ENCODE results near the gene APP. TPM values are rescaled to one million over a fixed set of nuclear protein-coding genes. Genes with fewer than 3 reads are reported as not detected.

APP gene
- total and polyA plus RNA-seq, 10 of the 15 experiments (the other 5 are each of a cell fraction or from before 2014, with no cell fraction given), result 8.8 to 94.9 (median 51.0) TPM

DNA sequence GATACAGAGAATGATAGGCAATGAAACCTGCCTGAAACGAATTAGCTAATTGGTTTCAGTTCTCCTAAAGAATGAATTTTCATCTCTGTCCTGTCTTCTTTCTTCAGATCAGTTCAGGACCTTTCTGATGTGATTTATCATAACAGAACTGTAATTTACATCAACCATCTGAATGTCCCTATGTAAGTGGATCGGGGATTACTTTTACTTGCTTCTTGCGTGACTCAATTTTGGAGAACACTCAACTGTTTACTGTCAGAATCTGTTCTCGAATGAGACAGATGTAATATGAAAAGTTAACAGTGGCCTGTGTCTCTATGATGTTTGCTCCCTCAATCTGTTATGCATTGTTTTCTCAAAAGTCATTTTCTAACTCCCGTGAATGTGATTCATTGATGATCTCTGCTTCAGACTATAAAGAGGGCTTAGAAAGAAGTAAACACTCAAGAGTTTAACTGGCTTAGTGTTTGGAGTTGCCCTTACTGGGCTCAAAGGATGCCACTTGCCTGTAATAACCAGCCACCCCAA lies 324.8 kb downstream of the APP start (continued):
- TF ChIP-seq, protein P1, sequence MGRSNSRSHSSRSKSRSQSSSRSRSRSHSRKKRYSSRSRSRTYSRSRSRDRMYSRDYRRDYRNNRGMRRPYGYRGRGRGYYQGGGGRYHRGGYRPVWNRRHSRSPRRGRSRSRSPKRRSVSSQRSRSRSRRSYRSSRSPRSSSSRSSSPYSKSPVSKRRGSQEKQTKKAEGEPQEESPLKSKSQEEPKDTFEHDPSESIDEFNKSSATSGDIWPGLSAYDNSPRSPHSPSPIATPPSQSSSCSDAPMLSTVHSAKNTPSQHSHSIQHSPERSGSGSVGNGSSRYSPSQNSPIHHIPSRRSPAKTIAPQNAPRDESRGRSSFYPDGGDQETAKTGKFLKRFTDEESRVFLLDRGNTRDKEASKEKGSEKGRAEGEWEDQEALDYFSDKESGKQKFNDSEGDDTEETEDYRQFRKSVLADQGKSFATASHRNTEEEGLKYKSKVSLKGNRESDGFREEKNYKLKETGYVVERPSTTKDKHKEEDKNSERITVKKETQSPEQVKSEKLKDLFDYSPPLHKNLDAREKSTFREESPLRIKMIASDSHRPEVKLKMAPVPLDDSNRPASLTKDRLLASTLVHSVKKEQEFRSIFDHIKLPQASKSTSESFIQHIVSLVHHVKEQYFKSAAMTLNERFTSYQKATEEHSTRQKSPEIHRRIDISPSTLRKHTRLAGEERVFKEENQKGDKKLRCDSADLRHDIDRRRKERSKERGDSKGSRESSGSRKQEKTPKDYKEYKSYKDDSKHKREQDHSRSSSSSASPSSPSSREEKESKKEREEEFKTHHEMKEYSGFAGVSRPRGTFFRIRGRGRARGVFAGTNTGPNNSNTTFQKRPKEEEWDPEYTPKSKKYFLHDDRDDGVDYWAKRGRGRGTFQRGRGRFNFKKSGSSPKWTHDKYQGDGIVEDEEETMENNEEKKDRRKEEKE (IDR thresholded peaks at IDR 0.05), result no peak
- TF ChIP-seq CHD2 (IDR thresholded peaks at IDR 0.05; ENCODE audit: borderline replicate concordance, low read depth, low read length) (no peak), TARDBP (IDR thresholded peaks at IDR 0.05; ENCODE audit: borderline replicate concordance) (no peak), RFX5 (IDR thresholded peaks at IDR 0.05; ENCODE audit: low read depth, low read length) (no peak), RAD21 (IDR thresholded peaks at IDR 0.05; ENCODE audit: insufficient read depth, low read depth, low read length) (no peak), POU2F2 (IDR thresholded peaks at IDR 0.05; ENCODE audit: borderline replicate concordance, low read depth, low read length) (no peak), DPF2 (IDR thresholded peaks at IDR 0.05) (no peak), ZNF207 (IDR thresholded peaks at IDR 0.05; ENCODE audit: borderline replicate concordance) (no peak), CBX3 (IDR thresholded peaks at IDR 0.05; ENCODE audit: borderline replicate concordance, low read depth) (no peak), SMC3 (IDR thresholded peaks at IDR 0.05; ENCODE audit: borderline replicate concordance, low read length) (no peak), RB1 (IDR thresholded peaks at IDR 0.05; ENCODE audit: borderline replicate concordance) (no peak), MEF2B (IDR thresholded peaks at IDR 0.05; ENCODE audit: partially characterized antibody, poor library complexity, severe bottlenecking) (no peak)
- TF ChIP-seq, protein P2, sequence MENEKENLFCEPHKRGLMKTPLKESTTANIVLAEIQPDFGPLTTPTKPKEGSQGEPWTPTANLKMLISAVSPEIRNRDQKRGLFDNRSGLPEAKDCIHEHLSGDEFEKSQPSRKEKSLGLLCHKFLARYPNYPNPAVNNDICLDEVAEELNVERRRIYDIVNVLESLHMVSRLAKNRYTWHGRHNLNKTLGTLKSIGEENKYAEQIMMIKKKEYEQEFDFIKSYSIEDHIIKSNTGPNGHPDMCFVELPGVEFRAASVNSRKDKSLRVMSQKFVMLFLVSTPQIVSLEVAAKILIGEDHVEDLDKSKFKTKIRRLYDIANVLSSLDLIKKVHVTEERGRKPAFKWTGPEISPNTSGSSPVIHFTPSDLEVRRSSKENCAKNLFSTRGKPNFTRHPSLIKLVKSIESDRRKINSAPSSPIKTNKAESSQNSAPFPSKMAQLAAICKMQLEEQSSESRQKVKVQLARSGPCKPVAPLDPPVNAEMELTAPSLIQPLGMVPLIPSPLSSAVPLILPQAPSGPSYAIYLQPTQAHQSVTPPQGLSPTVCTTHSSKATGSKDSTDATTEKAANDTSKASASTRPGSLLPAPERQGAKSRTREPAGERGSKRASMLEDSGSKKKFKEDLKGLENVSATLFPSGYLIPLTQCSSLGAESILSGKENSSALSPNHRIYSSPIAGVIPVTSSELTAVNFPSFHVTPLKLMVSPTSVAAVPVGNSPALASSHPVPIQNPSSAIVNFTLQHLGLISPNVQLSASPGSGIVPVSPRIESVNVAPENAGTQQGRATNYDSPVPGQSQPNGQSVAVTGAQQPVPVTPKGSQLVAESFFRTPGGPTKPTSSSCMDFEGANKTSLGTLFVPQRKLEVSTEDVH (IDR thresholded peaks at IDR 0.05; ENCODE audit: low read depth, partially characterized antibody), result no peak
- TF ChIP-seq, protein P3, sequence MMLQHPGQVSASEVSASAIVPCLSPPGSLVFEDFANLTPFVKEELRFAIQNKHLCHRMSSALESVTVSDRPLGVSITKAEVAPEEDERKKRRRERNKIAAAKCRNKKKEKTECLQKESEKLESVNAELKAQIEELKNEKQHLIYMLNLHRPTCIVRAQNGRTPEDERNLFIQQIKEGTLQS (IDR thresholded peaks at IDR 0.05; ENCODE audit: borderline replicate concordance, extremely low read depth, low read depth, low read length), result no peak
- TF ChIP-seq, protein P4, sequence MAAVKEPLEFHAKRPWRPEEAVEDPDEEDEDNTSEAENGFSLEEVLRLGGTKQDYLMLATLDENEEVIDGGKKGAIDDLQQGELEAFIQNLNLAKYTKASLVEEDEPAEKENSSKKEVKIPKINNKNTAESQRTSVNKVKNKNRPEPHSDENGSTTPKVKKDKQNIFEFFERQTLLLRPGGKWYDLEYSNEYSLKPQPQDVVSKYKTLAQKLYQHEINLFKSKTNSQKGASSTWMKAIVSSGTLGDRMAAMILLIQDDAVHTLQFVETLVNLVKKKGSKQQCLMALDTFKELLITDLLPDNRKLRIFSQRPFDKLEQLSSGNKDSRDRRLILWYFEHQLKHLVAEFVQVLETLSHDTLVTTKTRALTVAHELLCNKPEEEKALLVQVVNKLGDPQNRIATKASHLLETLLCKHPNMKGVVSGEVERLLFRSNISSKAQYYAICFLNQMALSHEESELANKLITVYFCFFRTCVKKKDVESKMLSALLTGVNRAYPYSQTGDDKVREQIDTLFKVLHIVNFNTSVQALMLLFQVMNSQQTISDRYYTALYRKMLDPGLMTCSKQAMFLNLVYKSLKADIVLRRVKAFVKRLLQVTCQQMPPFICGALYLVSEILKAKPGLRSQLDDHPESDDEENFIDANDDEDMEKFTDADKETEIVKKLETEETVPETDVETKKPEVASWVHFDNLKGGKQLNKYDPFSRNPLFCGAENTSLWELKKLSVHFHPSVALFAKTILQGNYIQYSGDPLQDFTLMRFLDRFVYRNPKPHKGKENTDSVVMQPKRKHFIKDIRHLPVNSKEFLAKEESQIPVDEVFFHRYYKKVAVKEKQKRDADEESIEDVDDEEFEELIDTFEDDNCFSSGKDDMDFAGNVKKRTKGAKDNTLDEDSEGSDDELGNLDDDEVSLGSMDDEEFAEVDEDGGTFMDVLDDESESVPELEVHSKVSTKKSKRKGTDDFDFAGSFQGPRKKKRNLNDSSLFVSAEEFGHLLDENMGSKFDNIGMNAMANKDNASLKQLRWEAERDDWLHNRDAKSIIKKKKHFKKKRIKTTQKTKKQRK (IDR thresholded peaks at IDR 0.05; ENCODE audit: low read depth, low read length), result no peak
- TF ChIP-seq, protein P5, sequence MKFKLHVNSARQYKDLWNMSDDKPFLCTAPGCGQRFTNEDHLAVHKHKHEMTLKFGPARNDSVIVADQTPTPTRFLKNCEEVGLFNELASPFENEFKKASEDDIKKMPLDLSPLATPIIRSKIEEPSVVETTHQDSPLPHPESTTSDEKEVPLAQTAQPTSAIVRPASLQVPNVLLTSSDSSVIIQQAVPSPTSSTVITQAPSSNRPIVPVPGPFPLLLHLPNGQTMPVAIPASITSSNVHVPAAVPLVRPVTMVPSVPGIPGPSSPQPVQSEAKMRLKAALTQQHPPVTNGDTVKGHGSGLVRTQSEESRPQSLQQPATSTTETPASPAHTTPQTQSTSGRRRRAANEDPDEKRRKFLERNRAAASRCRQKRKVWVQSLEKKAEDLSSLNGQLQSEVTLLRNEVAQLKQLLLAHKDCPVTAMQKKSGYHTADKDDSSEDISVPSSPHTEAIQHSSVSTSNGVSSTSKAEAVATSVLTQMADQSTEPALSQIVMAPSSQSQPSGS (IDR thresholded peaks at IDR 0.05; ENCODE audit: low read length), result peak; percentile 76
- TF ChIP-seq, protein P6, sequence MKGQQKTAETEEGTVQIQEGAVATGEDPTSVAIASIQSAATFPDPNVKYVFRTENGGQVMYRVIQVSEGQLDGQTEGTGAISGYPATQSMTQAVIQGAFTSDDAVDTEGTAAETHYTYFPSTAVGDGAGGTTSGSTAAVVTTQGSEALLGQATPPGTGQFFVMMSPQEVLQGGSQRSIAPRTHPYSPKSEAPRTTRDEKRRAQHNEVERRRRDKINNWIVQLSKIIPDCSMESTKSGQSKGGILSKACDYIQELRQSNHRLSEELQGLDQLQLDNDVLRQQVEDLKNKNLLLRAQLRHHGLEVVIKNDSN (IDR thresholded peaks at IDR 0.05; ENCODE audit: borderline replicate concordance, extremely low read length, insufficient read depth, low read depth, low read length), result no peak

Data from GM12878 (cell line).